ENCODE data around the gene SEC63. TPM values are rescaled to one million over a fixed set of nuclear protein-coding genes. Genes with fewer than 3 reads are reported as not detected.

Gene SEC63
- total and polyA plus RNA-seq, 4 donors: 22.9 to 102 (median 65.9) TPM

DNA sequence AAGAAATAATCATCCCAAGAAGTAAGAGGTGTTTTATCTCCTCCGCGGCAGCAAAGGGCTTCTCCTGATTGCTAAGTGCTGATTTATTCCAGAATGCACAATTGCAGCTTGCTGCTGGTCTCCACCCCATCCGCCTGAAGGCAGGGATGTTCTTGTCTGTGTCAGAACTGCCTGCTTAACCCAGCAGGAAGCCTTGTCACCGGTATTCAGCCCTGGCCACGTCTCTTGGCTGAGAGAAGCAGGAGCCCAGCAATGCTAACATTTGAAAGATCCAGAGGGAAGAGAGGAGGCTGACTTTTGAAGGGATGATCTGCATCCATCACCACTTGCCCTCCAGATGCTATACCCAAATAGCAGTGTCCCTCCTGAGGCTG is 138.1 kb downstream of the SEC63 start:
- Histone ChIP-seq H3K9me3 (ENCODE audit: control insufficient read depth in 4 of 4, insufficient read depth in 3 of 4, low read length in 3 of 4) (no peaks in the 10 kb centered on the region), H3K27ac (ENCODE audit: low read depth in 1 of 2, low read length in 1 of 2) (no peak overlapping the region), H3K4me3 (no peak overlapping the region), H3K27me3 (ENCODE audit: control insufficient read depth in 3 of 3, insufficient read depth in 3 of 3, low read length in 2 of 3) (no peaks in the 10 kb centered on the region), H3K4me1 (ENCODE audit: control insufficient read depth in 5 of 5, insufficient read depth in 5 of 5, low read length in 5 of 5) (peaks cover 0 to 21% (median 2%) of the 10 kb centered on the region in 5 donors), H3K9ac (ENCODE audit: insufficient read depth in 1 of 2, low read length in 2 of 2) (no peak overlapping the region), H3K36me3 (ENCODE audit: control insufficient read depth in 4 of 4, insufficient read depth in 4 of 4, low read length in 4 of 4) (no peaks in the 10 kb centered on the region)
- TF ChIP-seq CTCF (IDR thresholded peaks at IDR 0.05; ENCODE audit: control extremely low read depth, extremely low read depth): no peak
- DNase-seq (no peak), ATAC-seq (ENCODE audit: insufficient read depth, low FRiP score) (no peak)
- 51 to 60% methylated on average over 5 of the region's 5 CpGs for WGBS, 2 donors

- TF ChIP-seq CTCF (IDR thresholded peaks at IDR 0.05; ENCODE audit: control extremely low read depth, extremely low read depth): no peak
- Histone ChIP-seq H3K36me3 (ENCODE audit: control insufficient read depth in 4 of 4, insufficient read depth in 4 of 4, low read length in 4 of 4) (no peaks in the 10 kb centered on the region), H3K9me3 (ENCODE audit: control insufficient read depth in 4 of 4, insufficient read depth in 3 of 4, low read length in 3 of 4) (no peaks in the 10 kb centered on the region), H3K9ac (ENCODE audit: insufficient read depth in 1 of 2, low read length in 2 of 2) (no peak overlapping the region), H3K4me1 (ENCODE audit: control insufficient read depth in 5 of 5, insufficient read depth in 5 of 5, low read length in 5 of 5) (peaks cover 0 to 21% (median 2%) of the 10 kb centered on the region in 5 donors), H3K4me3 (no peak overlapping the region), H3K27ac (ENCODE audit: low read depth in 1 of 2, low read length in 1 of 2) (no peak overlapping the region), H3K27me3 (ENCODE audit: control insufficient read depth in 3 of 3, insufficient read depth in 3 of 3, low read length in 2 of 3) (no peaks in the 10 kb centered on the region)
- DNase-seq: no peak
- 77 to 83% methylated on average over 2 of the region's 2 CpGs for WGBS, 2 donors
- no peak for ATAC-seq (ENCODE audit: insufficient read depth, low FRiP score)
These were observed 138.8 kb downstream of the SEC63 start for GRCh38 chr6:107819217-107819616.

- Histone ChIP-seq H3K9me3 (ENCODE audit: control insufficient read depth in 4 of 4, insufficient read depth in 3 of 4, low read length in 3 of 4) (no peaks in the 10 kb centered on the region), H3K27ac (ENCODE audit: low read depth in 1 of 2, low read length in 1 of 2) (no peak overlapping the region), H3K4me1 (ENCODE audit: control insufficient read depth in 5 of 5, insufficient read depth in 5 of 5, low read length in 5 of 5) (peaks cover 0 to 21% (median 2%) of the 10 kb centered on the region in 5 donors), H3K9ac (ENCODE audit: insufficient read depth in 1 of 2, low read length in 2 of 2) (no peak overlapping the region), H3K4me3 (no peak overlapping the region), H3K27me3 (ENCODE audit: control insufficient read depth in 3 of 3, insufficient read depth in 3 of 3, low read length in 2 of 3) (no peaks in the 10 kb centered on the region), H3K36me3 (ENCODE audit: control insufficient read depth in 4 of 4, insufficient read depth in 4 of 4, low read length in 4 of 4) (no peaks in the 10 kb centered on the region)
- WGBS, 2 donors: 46 to 54% methylated on average over 1 of the region's 1 CpG
- TF ChIP-seq CTCF (IDR thresholded peaks at IDR 0.05; ENCODE audit: control extremely low read depth, extremely low read depth): no peak
- DNase-seq (no peak), ATAC-seq (ENCODE audit: insufficient read depth, low FRiP score) (no peak)
These were observed 139.7 kb downstream of the SEC63 start for GRCh38 chr6:107818272-107818671.

DNA sequence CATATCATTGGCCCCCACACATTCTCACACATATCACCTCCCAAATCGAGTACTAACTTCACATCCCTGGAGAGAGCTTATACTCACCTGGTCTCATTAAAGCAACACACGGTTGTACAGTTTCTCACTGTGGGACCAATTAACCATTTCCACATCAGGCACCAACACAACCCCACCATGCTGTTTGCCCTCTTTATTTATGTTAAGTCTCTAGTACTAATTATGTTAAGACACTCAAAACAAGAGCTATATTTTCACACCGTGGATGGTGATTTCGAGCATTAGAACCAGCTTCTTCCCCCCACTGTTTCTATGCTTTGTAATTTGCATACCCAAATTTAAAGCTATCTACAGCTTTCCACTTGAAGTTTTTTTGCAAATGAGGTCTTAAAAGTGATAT is 140.2 kb downstream of the SEC63 start:
- WGBS, 2 donors: 76 to 89% methylated on average over 4 of the region's 4 CpGs
- no peak overlapping the region for H3K9ac ChIP-seq (ENCODE audit: insufficient read depth in 1 of 2, low read length in 2 of 2)
- TF ChIP-seq CTCF (IDR thresholded peaks at IDR 0.05; ENCODE audit: control extremely low read depth, extremely low read depth): no peak
- H3K4me3 ChIP-seq: no peak overlapping the region
- H3K4me1 ChIP-seq (ENCODE audit: control insufficient read depth in 5 of 5, insufficient read depth in 5 of 5, low read length in 5 of 5): peaks cover 0 to 20% (median 2%) of the 10 kb centered on the region in 5 donors
- H3K36me3 ChIP-seq (ENCODE audit: control insufficient read depth in 4 of 4, insufficient read depth in 4 of 4, low read length in 4 of 4): no peaks in the 10 kb centered on the region
- no peaks in the 10 kb centered on the region for H3K9me3 ChIP-seq (ENCODE audit: control insufficient read depth in 4 of 4, insufficient read depth in 3 of 4, low read length in 3 of 4)
- H3K27me3 ChIP-seq (ENCODE audit: control insufficient read depth in 3 of 3, insufficient read depth in 3 of 3, low read length in 2 of 3): no peaks in the 10 kb centered on the region
- ATAC-seq (ENCODE audit: insufficient read depth, low FRiP score): no peak
- DNase-seq: no peak
- H3K27ac ChIP-seq (ENCODE audit: low read depth in 1 of 2, low read length in 1 of 2): no peak overlapping the region

All from lung (tissue), 12 donors.